Measurements from ENCODE around the gene CMSS1.

Gene CMSS1

DNA sequence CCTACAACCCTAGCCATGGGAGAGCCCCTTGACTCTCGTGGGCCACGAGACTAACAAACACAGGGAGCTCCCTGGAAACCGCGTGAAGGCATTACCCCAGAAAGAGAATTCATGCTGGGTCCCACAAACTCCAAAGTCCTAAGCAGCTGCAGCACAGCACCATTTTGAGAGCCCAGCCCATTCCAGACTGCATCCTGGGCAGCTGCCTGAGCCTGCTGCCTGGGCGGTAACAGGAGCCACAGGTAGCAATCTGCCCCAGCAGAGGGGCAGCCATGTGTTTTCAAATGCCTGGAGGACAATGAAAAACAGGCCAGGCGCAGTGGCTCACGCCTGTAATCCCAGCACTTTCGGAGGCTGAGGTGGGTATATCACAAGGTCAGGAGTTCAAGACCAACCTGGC lies 380.2 kb downstream of the CMSS1 start:
- Mint-ChIP-seq H3K27me3 (no peaks in the 10 kb centered on the region), H3K9me3 (no peaks in the 10 kb centered on the region), H3K4me3 (no peak overlapping the region), H3K36me3 (ENCODE audit: low read depth) (no peaks in the 10 kb centered on the region), H3K27ac (no peak overlapping the region), H3K4me1 (ENCODE audit: low read depth) (no peaks in the 10 kb centered on the region)

DNA sequence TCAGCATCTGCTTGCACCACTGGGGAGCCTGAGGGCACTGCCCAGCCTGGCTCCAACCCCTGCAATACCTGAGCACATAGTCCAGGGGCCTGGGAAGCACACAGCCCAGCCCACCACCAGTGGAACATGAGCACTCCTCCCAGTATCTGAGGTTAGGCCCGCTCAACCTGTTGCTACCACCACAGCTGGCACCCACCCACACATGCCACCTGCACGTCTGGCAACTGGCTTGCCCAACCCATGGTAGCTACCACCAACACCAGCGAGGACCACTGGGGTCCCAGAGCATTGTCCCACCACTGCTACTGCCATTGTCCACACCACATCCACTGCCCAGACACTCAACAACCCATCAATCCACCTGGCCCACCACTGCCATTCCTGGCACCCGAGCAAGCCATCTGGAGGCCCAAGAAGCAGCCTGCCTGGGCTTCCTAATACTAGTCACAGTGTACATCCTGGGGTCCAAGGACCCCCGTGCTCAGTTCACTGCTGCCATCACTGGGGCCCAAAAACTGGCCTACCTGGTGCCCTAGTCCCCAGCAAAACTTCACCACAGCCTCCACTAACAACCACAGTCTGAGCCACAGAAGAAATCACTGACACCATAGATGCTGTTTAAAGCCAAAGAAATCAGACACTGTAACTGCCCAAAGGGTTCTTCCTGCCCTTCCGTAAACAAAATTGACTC lies 381.1 kb downstream of the CMSS1 start:
- no peak overlapping the region for H3K4me3 Mint-ChIP-seq
- H3K27me3 Mint-ChIP-seq, result no peaks in the 10 kb centered on the region
- no peaks in the 10 kb centered on the region for H3K4me1 Mint-ChIP-seq (ENCODE audit: low read depth)
- H3K27ac Mint-ChIP-seq, result no peak overlapping the region
- H3K9me3 Mint-ChIP-seq, result no peaks in the 10 kb centered on the region
- no peaks in the 10 kb centered on the region for H3K36me3 Mint-ChIP-seq (ENCODE audit: low read depth)

DNA sequence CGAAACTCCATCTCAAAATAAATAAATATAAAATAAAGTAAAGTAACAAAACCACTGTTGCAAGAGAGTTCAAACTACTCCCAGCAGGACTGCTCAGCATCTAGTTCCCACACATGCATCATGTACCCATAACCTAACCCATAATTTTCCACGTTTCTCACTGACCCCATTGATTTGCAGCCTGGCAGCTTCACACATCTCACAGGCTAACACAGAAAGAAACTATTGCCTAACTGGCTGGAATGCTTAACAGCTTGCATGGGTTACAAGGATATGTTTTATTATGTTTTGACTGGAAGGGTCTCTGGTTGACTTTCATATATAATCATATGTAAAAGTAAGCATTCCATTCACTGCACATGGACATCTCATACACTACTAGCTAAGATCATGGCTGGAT lies 387.5 kb downstream of the CMSS1 start:
- no peaks in the 10 kb centered on the region for H3K27me3 Mint-ChIP-seq
- H3K9me3 Mint-ChIP-seq, result no peaks in the 10 kb centered on the region
- no peak overlapping the region for H3K4me3 Mint-ChIP-seq
- H3K4me1 Mint-ChIP-seq (ENCODE audit: low read depth), result peaks cover 7% of the 10 kb centered on the region
- no peaks in the 10 kb centered on the region for H3K36me3 Mint-ChIP-seq (ENCODE audit: low read depth)
- H3K27ac Mint-ChIP-seq, result no peak overlapping the region

DNA sequence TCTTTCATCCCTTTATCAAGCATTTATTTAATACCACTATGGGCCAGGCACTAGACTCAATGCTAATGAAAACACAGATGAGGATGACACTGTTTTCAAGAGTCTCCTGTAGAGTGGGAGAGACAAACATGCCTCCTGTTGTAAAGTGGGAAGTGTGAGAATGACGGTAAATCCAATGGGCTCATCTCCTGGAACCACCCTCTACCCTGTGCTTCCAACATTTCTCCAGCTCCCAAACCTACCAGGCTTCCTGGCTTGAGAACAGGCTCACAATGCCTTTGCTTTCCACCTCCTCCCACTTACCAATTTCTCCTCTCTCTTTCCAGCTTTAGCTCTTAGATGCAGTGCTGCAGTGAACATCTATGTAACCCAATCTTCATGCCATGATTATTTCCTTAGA lies 389.0 kb downstream of the CMSS1 start:
- H3K9me3 Mint-ChIP-seq, result no peaks in the 10 kb centered on the region
- H3K36me3 Mint-ChIP-seq (ENCODE audit: low read depth), result no peaks in the 10 kb centered on the region
- H3K4me1 Mint-ChIP-seq (ENCODE audit: low read depth), result peaks cover 17% of the 10 kb centered on the region
- H3K27ac Mint-ChIP-seq, result no peak overlapping the region
- no peaks in the 10 kb centered on the region for H3K27me3 Mint-ChIP-seq
- H3K4me3 Mint-ChIP-seq, result no peak overlapping the region

DNA sequence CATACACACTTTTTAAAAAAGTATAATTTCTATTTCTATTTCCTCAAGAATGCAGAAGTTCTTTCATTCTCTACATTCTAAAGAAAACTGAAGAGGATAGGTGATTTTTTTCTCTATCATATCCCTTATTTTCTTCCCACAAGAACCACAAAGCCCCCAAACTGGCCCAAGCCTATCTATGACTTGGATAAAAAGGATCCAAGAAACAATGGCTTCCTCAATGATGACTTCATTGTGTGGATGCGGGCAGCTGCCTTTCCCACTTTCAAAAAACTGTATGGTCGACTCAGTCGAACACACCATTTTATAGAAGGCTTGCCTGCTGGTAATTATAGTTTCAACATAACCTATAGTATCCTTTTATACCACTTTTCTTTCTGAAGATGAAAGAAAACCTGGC lies 390.2 kb downstream of the CMSS1 start:
- no peaks in the 10 kb centered on the region for H3K9me3 Mint-ChIP-seq
- no peak overlapping the region for H3K4me3 Mint-ChIP-seq
- H3K4me1 Mint-ChIP-seq (ENCODE audit: low read depth), result peaks cover 17% of the 10 kb centered on the region
- no peaks in the 10 kb centered on the region for H3K27me3 Mint-ChIP-seq
- H3K36me3 Mint-ChIP-seq (ENCODE audit: low read depth), result no peaks in the 10 kb centered on the region
- H3K27ac Mint-ChIP-seq, result no peak overlapping the region

DNA sequence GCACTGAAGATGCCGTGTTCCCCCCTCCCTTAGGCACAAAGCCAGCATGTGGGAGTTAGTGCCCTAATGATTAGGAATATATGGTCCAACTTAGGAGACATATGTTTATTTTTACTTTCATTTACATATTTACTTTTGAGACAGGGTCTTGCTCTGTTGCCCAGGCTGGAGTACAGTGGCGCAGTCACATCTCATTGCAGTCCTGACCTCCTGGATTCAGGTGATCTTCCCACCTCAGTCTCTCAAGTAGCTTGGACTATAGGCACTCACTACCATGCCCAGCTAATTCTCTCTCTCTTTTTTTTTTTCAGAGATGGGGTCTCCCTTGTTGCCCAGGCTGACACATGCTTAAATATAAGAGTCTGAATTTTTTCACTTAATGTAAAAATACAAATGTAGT lies 391.5 kb downstream of the CMSS1 start:
- H3K36me3 Mint-ChIP-seq (ENCODE audit: low read depth), result no peaks in the 10 kb centered on the region
- no peaks in the 10 kb centered on the region for H3K9me3 Mint-ChIP-seq
- peaks cover 17% of the 10 kb centered on the region for H3K4me1 Mint-ChIP-seq (ENCODE audit: low read depth)
- H3K27ac Mint-ChIP-seq, result no peak overlapping the region
- H3K27me3 Mint-ChIP-seq, result no peaks in the 10 kb centered on the region
- H3K4me3 Mint-ChIP-seq, result no peak overlapping the region

DNA sequence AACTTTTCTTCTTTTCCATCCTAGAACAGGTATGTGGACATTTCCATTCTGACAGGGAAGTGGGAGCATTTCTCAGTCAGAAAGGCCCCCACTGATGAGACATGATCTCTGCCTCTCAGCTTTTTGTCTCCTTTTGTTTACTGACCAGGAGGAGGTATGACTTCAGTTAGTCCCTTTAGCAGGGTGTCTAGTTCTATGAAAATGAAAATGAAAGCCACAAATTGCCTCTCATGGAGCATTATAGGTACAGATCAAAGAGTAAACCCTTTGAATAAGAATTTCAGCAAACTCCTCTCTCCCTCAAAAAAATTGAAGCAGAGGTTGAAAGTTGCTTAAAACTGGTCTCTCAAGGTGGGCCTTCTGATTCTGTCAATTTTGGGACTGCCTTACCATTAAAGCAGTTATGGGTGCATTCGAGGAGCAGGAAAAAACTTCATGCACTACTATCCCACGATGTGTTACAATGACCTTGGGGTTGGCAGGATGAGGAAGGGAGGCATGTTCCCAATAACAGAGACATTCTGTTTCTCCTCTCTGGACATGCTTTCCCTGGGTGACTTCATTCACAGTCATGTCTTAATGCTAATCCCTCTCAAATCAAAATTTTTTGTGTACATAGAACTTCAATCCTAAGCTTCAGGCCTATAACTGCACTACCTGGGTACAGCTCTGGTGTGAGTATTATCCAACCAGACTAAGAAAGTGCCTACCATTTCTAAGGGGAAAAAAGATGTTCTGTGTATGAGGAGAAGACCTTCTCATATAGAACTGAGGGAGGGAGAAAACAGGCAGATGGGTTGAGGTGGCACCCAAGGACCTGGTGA lies 392.5 kb downstream of the CMSS1 start:
- Mint-ChIP-seq H3K4me3 (peak overlapping the region; percentile 30), H3K9me3 (no peaks in the 10 kb centered on the region), H3K27ac (peak overlapping the region; percentile 65), H3K36me3 (ENCODE audit: low read depth) (no peaks in the 10 kb centered on the region), H3K4me1 (ENCODE audit: low read depth) (peaks cover 17% of the 10 kb centered on the region), H3K27me3 (no peaks in the 10 kb centered on the region)

DNA sequence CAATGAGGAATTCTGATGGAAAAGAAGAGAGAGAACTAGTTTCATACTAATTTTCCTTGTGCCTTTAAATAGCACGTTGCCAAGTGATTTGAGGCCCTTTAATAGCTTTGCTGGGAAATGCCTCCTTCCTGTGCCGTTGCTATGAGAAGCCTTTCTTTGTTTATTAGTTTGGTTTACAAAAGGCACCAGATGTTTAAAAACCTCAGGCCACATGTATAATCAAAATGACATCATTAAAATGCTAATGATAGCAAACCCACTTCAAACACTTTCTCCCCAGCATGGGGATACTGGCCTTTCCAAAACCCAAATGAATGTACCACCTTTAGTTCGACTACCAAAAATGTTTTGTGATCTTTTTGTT lies 393.1 kb downstream of the CMSS1 start:
- Mint-ChIP-seq H3K36me3 (ENCODE audit: low read depth) (no peaks in the 10 kb centered on the region), H3K4me1 (ENCODE audit: low read depth) (peaks cover 17% of the 10 kb centered on the region), H3K27me3 (no peaks in the 10 kb centered on the region), H3K4me3 (no peak overlapping the region), H3K9me3 (no peaks in the 10 kb centered on the region), H3K27ac (no peak overlapping the region)

DNA sequence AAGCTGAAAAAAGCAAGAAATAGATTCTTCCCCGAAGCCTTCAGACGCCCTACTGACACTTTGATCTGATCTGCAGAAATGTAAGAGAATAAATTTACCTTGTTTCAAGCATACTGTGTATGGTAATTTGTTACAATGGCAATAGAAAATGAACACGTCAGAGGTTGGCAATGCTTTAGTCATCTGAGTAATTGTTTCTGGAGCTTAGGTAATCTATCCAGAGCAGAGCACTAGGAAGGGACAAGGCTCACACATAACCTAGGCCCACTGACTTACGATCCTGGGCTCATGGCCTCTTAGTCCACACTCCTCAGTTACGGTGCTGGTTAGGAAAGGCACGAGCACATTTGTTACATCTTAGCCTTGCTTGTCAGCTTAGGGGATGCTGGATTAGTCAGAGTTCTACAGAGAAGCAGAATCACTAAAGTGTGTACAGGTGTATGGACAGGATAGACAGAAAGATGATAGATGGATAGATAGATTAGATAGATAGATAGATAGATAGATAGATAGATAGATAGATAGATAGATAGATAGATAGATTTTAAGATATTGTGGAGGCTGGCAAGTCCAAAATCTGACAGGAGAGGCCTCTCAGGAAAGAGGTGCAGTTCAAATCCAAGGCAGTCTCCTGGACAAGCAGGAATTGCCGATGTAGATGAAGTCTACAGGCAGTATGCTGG lies 396.4 kb downstream of the CMSS1 start:
- no peak overlapping the region for H3K27ac Mint-ChIP-seq
- peaks cover 17% of the 10 kb centered on the region for H3K4me1 Mint-ChIP-seq (ENCODE audit: low read depth)
- peaks cover 4% of the 10 kb centered on the region for H3K9me3 Mint-ChIP-seq
- no peaks in the 10 kb centered on the region for H3K36me3 Mint-ChIP-seq (ENCODE audit: low read depth)
- H3K4me3 Mint-ChIP-seq, result no peak overlapping the region
- peaks cover 4% of the 10 kb centered on the region for H3K27me3 Mint-ChIP-seq

DNA sequence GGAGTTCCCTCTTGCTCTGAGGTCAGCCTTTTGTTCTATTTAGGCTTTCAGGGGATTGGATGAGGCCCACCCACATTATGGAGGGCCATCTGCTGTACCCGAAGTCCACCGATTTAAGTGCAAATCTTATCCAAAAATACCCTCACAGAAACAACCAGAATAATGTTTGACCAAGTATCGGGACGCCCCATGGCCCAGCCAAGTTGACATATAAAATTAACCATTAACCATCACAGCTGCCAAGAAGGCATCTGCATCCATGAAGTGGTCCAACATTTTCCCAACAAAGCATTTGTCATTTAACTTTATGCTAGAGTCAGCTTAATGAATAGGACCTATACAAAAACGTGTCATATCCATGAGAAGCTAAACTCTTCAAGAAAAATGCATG lies 396.9 kb downstream of the CMSS1 start:
- Mint-ChIP-seq H3K27me3 (peaks cover 8% of the 10 kb centered on the region), H3K27ac (no peak overlapping the region), H3K4me1 (ENCODE audit: low read depth) (peaks cover 16% of the 10 kb centered on the region), H3K9me3 (peaks cover 8% of the 10 kb centered on the region), H3K4me3 (no peak overlapping the region), H3K36me3 (ENCODE audit: low read depth) (no peaks in the 10 kb centered on the region)

DNA sequence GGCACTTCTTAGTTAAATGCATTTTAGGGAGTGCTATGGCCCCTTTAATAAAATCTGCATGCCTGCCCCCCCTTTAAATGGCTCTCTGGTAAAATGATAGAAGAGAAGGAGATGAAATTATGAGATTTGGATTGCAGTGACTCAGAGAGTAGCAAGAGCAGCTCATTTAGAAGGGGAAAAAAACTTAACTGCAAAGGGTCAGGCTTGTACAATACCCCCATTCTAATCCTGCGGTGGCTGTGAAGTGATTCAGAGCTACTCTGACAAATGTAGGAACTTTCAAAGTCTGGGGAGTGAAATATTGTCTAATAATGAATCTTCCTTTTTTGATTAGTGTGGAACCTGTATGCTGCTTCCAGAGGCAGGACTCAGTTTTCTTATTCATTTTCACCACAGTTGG lies 399.1 kb downstream of the CMSS1 start:
- Mint-ChIP-seq H3K4me3 (no peak overlapping the region), H3K4me1 (ENCODE audit: low read depth) (no peaks in the 10 kb centered on the region), H3K36me3 (ENCODE audit: low read depth) (no peaks in the 10 kb centered on the region), H3K27ac (no peak overlapping the region), H3K27me3 (peaks cover 8% of the 10 kb centered on the region), H3K9me3 (peaks cover 14% of the 10 kb centered on the region)

DNA sequence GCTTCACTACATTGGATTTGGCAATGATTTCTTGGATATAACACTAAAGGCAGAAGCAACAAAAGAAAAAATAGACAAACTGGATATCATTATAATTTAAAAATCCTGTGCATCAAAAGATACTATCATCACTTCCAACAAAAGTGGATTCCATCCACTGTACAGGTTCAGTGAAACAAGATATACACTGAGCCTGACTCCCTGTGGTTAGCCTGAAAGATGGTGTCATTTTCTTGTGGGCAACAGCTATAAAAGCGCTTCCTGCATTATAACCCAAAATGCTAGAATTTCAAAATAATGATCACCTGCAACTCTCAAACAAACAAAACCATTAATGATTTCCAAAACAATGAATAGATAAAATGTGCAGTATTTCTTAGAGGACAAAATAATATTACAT lies 403.5 kb downstream of the CMSS1 start:
- H3K9me3 Mint-ChIP-seq, result peaks cover 14% of the 10 kb centered on the region
- no peak overlapping the region for H3K27ac Mint-ChIP-seq
- no peak overlapping the region for H3K4me3 Mint-ChIP-seq
- H3K27me3 Mint-ChIP-seq, result peaks cover 8% of the 10 kb centered on the region
- no peaks in the 10 kb centered on the region for H3K36me3 Mint-ChIP-seq (ENCODE audit: low read depth)
- no peaks in the 10 kb centered on the region for H3K4me1 Mint-ChIP-seq (ENCODE audit: low read depth)

DNA sequence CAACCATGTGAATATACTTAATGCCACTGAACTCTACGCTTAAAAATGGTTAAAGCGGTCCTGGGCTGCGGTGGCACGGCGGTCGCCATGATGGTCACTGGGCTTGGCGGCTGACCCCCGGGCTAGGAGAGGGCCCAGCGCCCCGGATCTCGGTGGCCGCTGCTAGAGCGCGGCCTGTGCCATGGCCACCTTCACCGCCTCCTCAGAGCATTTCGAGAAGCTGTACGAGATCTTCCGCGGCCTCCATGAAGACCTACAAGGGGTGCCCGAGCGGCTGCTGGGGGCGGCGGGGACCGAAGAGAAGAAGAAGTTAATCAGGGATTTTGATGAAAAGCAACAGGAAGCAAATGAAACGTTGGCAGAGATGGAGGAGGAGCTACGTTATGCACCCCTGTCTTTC lies 407.5 kb downstream of the CMSS1 start:
- Mint-ChIP-seq H3K27ac (no peak overlapping the region), H3K9me3 (peaks cover 5% of the 10 kb centered on the region), H3K36me3 (ENCODE audit: low read depth) (no peaks in the 10 kb centered on the region), H3K27me3 (no peaks in the 10 kb centered on the region), H3K4me1 (ENCODE audit: low read depth) (no peaks in the 10 kb centered on the region), H3K4me3 (no peak overlapping the region)

DNA sequence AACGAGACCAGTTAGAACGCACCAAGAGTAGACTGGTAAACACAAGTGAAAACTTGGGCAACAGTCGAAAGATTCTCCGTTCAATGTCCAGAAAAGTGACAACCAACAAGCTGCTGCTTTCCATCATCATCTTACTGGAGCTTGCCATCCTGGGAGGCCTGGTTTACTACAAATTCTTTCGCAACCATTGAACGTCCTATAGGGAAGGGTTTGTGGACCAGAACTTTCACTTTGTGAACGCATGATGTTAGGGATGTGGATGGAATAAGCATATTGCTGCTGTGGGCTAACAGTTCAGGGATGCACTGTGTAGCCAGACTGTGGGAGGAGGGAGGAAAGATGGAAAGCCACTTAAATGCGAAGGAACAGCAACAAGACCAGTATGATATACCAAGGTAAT lies 408.2 kb downstream of the CMSS1 start:
- Mint-ChIP-seq H3K9me3 (peaks cover 2% of the 10 kb centered on the region), H3K27me3 (no peaks in the 10 kb centered on the region), H3K36me3 (ENCODE audit: low read depth) (no peaks in the 10 kb centered on the region), H3K4me1 (ENCODE audit: low read depth) (no peaks in the 10 kb centered on the region), H3K27ac (no peak overlapping the region), H3K4me3 (no peak overlapping the region)

DNA sequence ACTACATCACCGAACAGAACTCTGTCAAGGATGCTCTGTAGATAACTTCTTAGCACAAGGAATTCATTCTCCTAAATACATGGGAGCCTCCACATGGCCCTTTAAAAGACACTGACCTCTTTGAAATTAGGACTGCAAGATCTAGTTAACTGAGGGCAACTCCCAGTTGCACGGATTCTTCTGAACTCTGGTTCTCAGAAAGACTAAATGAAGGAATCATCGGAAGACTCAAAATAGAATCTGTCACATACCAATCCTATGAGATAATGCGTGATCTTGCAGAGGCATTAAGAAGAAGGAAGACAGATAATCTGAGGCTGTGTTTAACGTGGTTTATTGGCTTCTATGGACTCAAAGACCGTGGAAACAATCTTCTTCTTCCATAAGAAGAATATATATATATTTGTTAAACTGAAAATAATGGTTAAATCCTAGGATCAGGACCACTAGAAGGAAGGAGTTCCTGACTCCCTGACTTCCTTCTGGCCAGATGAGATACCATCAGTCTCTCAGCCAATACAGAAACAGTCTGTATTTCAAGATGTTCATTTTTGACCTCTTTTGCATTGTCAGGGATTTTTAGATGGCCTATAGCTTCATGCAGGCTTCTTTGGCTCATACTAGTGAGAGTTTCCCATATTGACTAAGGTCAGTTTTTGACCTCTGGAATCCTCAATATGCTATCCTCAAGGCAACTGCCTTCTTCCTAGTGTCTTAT lies 409.2 kb downstream of the CMSS1 start:
- Mint-ChIP-seq H3K4me1 (ENCODE audit: low read depth) (no peaks in the 10 kb centered on the region), H3K36me3 (ENCODE audit: low read depth) (no peaks in the 10 kb centered on the region), H3K9me3 (no peaks in the 10 kb centered on the region), H3K4me3 (no peak overlapping the region), H3K27me3 (no peaks in the 10 kb centered on the region), H3K27ac (no peak overlapping the region)
